ENCODE measurements around the gene HPSE2.
"Not testable (repeated sequence)": the region's sequence is repeated elsewhere in the genome, so short reads cannot be mapped to it uniquely, and the experiment has no call there.

HPSE2 gene

GRCh38 chr10:99235658-99236626, at the start of gene HPSE2:
TSS of gene HPSE2 (minus strand) at chr10:99235852.
- no peak for DNase-seq

GRCh38 chr10:99280472-99280871, 44.8 kb upstream of the HPSE2 start:
- DNase-seq, result no peak

GRCh38 chr10:99279626-99280111, 44.0 kb upstream of the HPSE2 start:
- DNase-seq, result no peak

- DNase-seq, result peak; percentile 19
Observed at GRCh38 chr10:99276848-99277486, 41.3 kb upstream of the HPSE2 start.

GRCh38 chr10:99266383-99266782, 30.7 kb upstream of the HPSE2 start:
- no peak for DNase-seq

GRCh38 chr10:99248824-99249223, 13.2 kb upstream of the HPSE2 start:
- DNase-seq, result no peak

- DNase-seq, result not testable (repeated sequence)
Observed at GRCh38 chr10:99247893-99248292, 12.2 kb upstream of the HPSE2 start.

- no peak for DNase-seq
Observed at GRCh38 chr10:99236627-99237309, 1.1 kb upstream of the HPSE2 start.

- DNase-seq, result no peak
Observed at GRCh38 chr10:99234791-99235657, 628 bp downstream of the HPSE2 start.

- DNase-seq, result peak; percentile 88
Observed at GRCh38 chr10:99234041-99234790, 1.4 kb downstream of the HPSE2 start.

- no peak for DNase-seq
Observed at GRCh38 chr10:99233689-99234037, 2.0 kb downstream of the HPSE2 start.

GRCh38 chr10:99233000-99233688, 2.5 kb downstream of the HPSE2 start:
- no peak for DNase-seq

GRCh38 chr10:99232360-99232999, 3.2 kb downstream of the HPSE2 start:
- no peak for DNase-seq

- no peak for DNase-seq
Observed at GRCh38 chr10:99224766-99225165, 10.9 kb downstream of the HPSE2 start.

GRCh38 chr10:99207340-99207739, 28.3 kb downstream of the HPSE2 start:
- DNase-seq, result no peak

- no peak for DNase-seq
Observed at GRCh38 chr10:99203310-99203709, 32.3 kb downstream of the HPSE2 start.

GRCh38 chr10:99172950-99173349, 62.7 kb downstream of the HPSE2 start:
- no peak for DNase-seq

GRCh38 chr10:99172128-99172738, 63.4 kb downstream of the HPSE2 start:
- no peak for DNase-seq

GRCh38 chr10:99170116-99170675, 65.5 kb downstream of the HPSE2 start:
- DNase-seq, result no peak

GRCh38 chr10:99161165-99161564, 74.5 kb downstream of the HPSE2 start:
- DNase-seq, result no peak

All from MV-4-11 (cell line).